ENCODE data around the gene LY9.

DNA sequence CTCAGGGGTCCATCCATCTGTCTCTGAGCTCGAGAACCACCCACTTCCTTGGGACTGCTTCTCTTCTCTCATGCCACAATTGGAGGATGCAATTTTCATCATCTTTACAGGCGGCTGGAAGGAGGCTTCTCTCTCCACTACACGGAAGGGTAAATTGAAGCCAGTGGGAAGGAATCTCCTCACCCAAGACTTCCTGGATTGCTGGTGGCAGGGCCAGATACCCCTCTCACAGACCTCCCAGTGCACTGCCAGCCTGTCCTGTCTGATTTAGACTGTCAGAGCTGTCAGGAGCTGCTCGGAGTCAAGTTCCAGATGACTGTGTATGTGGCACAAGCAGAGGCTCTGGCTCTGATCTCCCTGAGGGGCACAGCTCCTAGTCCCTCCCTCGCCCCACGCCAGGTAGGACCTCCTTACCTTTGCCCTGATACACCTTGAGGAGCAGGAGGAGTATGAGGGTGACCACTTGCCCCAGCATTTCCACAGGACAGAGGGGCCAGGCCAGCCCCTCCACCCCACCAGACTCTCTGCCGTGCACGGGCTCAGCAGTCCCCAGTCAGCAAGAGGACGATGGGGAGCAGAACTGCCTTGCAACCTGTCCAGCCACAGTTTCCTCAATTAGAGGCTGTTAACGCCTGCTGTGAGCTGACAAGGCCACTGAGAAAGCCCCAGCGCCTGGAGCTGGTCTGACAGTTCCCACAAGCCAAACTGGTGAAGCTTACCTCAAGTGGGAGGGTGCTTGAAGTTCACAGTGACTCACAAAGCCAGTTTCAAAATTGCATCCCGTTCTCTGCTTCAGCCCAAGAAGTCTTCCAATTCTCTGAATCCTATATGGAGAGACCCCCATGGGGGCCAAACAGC, 66.5 kb downstream of the LY9 start, which contains the start of gene CD244:
- TF ChIP-seq, protein P1, sequence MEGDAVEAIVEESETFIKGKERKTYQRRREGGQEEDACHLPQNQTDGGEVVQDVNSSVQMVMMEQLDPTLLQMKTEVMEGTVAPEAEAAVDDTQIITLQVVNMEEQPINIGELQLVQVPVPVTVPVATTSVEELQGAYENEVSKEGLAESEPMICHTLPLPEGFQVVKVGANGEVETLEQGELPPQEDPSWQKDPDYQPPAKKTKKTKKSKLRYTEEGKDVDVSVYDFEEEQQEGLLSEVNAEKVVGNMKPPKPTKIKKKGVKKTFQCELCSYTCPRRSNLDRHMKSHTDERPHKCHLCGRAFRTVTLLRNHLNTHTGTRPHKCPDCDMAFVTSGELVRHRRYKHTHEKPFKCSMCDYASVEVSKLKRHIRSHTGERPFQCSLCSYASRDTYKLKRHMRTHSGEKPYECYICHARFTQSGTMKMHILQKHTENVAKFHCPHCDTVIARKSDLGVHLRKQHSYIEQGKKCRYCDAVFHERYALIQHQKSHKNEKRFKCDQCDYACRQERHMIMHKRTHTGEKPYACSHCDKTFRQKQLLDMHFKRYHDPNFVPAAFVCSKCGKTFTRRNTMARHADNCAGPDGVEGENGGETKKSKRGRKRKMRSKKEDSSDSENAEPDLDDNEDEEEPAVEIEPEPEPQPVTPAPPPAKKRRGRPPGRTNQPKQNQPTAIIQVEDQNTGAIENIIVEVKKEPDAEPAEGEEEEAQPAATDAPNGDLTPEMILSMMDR (IDR thresholded peaks at IDR 0.05), result no peak
- TF ChIP-seq EP300 (IDR thresholded peaks at IDR 0.05) (no peak), POLR2A (IDR thresholded peaks at IDR 0.05) (no peak)

Measured in ovary (tissue), 3 donors.